ENCODE measurements around the gene USO1.

- TF ChIP-seq CTCF (IDR thresholded peaks at IDR 0.05), result no peak
- no peak for TF ChIP-seq POLR2AphosphoS5 (IDR thresholded peaks at IDR 0.05)
- TF ChIP-seq POLR2A (IDR thresholded peaks at IDR 0.05), result no peak
- TF ChIP-seq EP300 (IDR thresholded peaks at IDR 0.05), result no peak
Observed at GRCh38 chr4:75685546-75686189, 38.7 kb upstream of the USO1 start.

All from gastroesophageal sphincter (tissue), 3 donors.